ENCODE data around the gene TCTN1. TPM values are rescaled to one million over a fixed set of nuclear protein-coding genes. Genes with fewer than 3 reads are reported as not detected.

Gene TCTN1
- total and polyA plus RNA-seq, 2 of the 13 experiments (the other 11 are each of a cell fraction or from before 2014, with no cell fraction given), result 13.6 to 16.0 TPM

- TF ChIP-seq, protein P1, sequence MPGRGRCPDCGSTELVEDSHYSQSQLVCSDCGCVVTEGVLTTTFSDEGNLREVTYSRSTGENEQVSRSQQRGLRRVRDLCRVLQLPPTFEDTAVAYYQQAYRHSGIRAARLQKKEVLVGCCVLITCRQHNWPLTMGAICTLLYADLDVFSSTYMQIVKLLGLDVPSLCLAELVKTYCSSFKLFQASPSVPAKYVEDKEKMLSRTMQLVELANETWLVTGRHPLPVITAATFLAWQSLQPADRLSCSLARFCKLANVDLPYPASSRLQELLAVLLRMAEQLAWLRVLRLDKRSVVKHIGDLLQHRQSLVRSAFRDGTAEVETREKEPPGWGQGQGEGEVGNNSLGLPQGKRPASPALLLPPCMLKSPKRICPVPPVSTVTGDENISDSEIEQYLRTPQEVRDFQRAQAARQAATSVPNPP (CRISPR knock-in tag; IDR thresholded peaks at IDR 0.05), result 0 out of 2 replicates have a peak, but pooled peaks have one; percentile 52
- TF ChIP-seq ZFP37 (CRISPR knock-in tag; IDR thresholded peaks at IDR 0.05; ENCODE audit: borderline replicate concordance) (no peak), IKZF1 (IDR thresholded peaks at IDR 0.05) (no peak), ZNF225 (CRISPR knock-in tag; IDR thresholded peaks at IDR 0.05) (no peak), BCL6 (CRISPR knock-in tag; IDR thresholded peaks at IDR 0.05) (peak; percentile 40; the same call in 1 of the 2 replicates), SRSF1 (optimal IDR thresholded peaks at IDR 0.05; ENCODE audit: low read depth, low read length) (no peak), SIX1 (CRISPR knock-in tag; IDR thresholded peaks at IDR 0.05; ENCODE audit: borderline replicate concordance) (no peak), ZNF761 (CRISPR knock-in tag; conservative IDR thresholded peaks at IDR 0.05) (0 out of 2 replicates have a peak, but pooled peaks have one; percentile 29), ZNF556 (CRISPR knock-in tag; IDR thresholded peaks at IDR 0.05; ENCODE audit: borderline replicate concordance) (no peak), CAMTA2 (CRISPR knock-in tag; IDR thresholded peaks at IDR 0.05; ENCODE audit: borderline replicate concordance) (no peak), ARNTL (CRISPR knock-in tag; IDR thresholded peaks at IDR 0.05) (no peak), ZSCAN9 (CRISPR knock-in tag; IDR thresholded peaks at IDR 0.05; ENCODE audit: borderline replicate concordance) (0 out of 2 replicates have a peak, but pooled peaks have one; percentile 20), ZNF781 (CRISPR knock-in tag; IDR thresholded peaks at IDR 0.05; ENCODE audit: borderline replicate concordance, not compliant biosample characterization) (no peak), SNAI1 (CRISPR knock-in tag; IDR thresholded peaks at IDR 0.05; ENCODE audit: borderline replicate concordance) (no peak), NFE2L1 (CRISPR knock-in tag; IDR thresholded peaks at IDR 0.05; ENCODE audit: borderline replicate concordance) (no peak), EHMT2 (IDR thresholded peaks at IDR 0.05; ENCODE audit: borderline replicate concordance, low read depth, low read length) (no peak), ZNF788 (CRISPR knock-in tag; IDR thresholded peaks at IDR 0.05; ENCODE audit: borderline replicate concordance) (no peak)
- TF ChIP-seq, protein P2, sequence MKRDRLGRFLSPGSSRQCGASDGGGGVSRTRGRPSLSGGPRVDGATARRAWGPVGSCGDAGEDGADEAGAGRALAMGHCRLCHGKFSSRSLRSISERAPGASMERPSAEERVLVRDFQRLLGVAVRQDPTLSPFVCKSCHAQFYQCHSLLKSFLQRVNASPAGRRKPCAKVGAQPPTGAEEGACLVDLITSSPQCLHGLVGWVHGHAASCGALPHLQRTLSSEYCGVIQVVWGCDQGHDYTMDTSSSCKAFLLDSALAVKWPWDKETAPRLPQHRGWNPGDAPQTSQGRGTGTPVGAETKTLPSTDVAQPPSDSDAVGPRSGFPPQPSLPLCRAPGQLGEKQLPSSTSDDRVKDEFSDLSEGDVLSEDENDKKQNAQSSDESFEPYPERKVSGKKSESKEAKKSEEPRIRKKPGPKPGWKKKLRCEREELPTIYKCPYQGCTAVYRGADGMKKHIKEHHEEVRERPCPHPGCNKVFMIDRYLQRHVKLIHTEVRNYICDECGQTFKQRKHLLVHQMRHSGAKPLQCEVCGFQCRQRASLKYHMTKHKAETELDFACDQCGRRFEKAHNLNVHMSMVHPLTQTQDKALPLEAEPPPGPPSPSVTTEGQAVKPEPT (CRISPR knock-in tag; IDR thresholded peaks at IDR 0.05; ENCODE audit: low read depth), result no peak
- TF ChIP-seq, protein P3, sequence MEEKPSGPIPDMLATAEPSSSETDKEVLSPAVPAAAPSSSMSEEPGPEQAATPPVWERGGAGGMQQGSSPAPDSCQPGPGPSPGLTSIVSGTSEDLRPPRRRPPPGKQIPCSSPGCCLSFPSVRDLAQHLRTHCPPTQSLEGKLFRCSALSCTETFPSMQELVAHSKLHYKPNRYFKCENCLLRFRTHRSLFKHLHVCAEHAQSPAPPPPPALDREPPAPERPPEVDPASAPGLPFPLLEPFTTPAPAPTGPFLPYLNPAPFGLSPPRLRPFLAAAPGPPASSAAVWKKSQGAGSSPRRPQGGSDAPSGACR (CRISPR knock-in tag; IDR thresholded peaks at IDR 0.05), result no peak
- TF ChIP-seq, protein P4, sequence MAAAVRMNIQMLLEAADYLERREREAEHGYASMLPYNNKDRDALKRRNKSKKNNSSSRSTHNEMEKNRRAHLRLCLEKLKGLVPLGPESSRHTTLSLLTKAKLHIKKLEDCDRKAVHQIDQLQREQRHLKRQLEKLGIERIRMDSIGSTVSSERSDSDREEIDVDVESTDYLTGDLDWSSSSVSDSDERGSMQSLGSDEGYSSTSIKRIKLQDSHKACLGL (CRISPR knock-in tag; IDR thresholded peaks at IDR 0.05), result no peak
Measured at GRCh38 chr12:110565894-110566871, 47.7 kb upstream of the TCTN1 start (continued).
